GM19328 (cell line): ENCODE data around the gene AKR1C2.
"Not testable (repeated sequence)": the region's sequence is repeated elsewhere in the genome, so short reads cannot be mapped to it uniquely, and the experiment has no call there.

Experiments
- ATAC-seq: cut with Tn5 transposase; IDR thresholded peaks from one replicate; pipeline ENCODE4 v1.9.1; 2021; ENCODE audit warnings: mild to moderate bottlenecking, moderate library complexity; ENCODE audit not compliant: unreplicated experiment

Gene AKR1C2

DNA sequence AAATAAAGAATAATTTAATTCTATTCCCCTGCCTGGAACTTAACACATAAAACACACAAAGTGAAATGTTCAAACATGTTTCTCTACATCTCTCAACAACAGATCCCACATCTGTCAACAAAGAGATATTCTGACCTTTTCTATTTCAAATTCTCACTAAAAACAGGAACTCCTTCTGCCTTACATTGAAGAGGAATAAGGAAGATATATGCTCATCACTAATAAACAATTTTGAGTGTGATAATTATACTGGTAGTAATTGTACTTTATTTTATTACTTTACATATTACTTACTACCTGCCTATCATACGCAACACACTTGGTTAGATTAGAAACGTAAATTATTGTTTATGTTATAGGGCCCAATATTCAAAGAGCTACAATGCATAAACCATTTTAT, 13.4 kb downstream of the AKR1C2 start:
- no peak for ATAC-seq

DNA sequence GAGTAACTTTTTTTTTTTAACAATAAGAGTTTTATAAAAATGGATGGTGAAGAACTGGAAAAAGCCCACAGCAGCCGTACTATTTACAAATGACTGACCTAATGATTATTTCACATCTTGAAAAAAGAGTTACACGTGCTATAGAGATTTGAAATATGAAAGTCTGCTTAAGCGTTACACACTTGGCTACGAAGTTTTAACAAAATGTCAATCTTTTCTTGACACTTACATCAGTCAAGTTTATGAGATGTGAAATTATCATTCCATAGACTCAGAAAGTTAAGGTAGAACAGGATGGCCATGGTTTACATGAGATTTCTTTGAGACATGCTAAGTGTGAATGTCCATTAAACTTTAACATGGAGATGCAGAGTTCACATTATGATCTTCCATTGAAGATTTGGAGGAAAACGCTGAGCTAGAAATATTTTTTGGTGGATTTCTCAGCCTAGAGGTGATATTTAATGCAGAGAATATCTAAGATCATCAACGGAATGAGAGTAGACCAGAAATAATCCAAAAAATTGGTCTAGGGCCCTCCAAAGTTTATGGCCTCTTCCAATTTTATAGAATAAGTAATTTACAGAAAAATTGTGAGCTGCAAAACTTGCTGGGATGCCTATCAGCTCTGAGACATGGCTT, 15.5 kb downstream of the AKR1C2 start:
- not testable (repeated sequence) for ATAC-seq

GRCh38 chr10:4984971-4985594, 18.6 kb downstream of the AKR1C2 start:
- ATAC-seq: no peak

DNA sequence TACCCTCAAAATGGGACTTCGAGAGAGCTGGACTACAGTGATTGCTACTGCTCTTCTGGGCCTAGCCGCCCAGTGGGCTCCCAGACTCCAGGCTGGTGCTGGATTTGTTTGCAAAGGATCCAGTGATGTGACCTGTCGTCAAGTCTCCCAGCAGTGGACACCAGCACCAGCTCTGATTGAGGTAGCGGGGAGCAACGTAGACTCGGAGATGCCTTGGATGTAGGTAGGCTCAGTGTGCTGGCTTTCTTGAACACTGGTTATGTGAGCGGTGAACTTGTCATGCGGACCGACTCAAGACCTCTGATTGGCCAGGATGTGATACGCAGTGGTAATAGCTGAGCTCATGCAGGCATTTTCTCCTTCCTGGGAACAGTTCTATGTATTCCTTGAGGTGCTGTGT, 19.4 kb downstream of the AKR1C2 start:
- ATAC-seq: no peak

- ATAC-seq: no peak
These were observed 19.9 kb downstream of the AKR1C2 start for GRCh38 chr10:4983615-4984216.

DNA sequence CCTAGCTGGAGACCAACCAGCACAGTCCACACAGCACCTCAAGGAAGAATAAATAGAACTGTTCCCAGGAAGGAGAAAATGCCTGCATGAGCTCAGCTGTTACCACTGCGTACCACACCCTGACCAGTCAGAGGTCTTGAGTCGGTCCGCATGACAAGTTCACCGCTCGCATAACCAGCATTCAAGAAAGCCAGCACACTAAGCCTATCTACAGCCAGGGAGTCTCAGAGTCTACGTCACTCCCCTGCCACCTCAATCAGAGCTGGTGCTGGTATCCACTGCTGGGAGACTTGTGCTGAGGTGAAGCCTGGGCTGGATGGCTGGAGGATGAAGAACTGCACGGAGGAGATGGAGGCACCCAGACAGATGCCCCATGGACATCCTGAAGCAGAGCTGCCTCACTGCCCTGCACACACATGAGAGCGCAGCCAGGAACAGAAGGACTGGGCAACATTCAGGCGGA, 20.9 kb downstream of the AKR1C2 start:
- no peak for ATAC-seq

GRCh38 chr10:4981722-4982471, 21.8 kb downstream of the AKR1C2 start:
- ATAC-seq: no peak

DNA sequence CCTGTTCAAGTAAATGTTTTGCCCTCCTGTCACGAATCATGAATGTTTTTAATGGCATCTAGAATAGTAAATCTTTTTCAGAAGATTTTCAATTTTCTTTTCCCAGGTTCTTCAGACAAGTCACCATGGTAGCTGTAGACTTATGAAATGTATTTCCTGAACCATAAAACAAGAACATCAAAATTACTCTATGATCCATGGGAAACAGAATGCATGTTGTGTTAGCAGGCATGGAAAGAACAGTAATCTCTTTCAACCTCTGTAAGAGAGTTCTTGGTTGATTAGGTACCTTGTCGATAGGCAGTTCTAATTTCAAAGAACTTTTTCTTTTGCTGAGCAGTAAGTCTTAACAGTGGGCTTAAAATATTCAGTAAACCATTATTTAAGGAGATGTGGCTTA, 22.9 kb downstream of the AKR1C2 start:
- no peak for ATAC-seq

GRCh38 chr10:4978870-4979269, 24.8 kb downstream of the AKR1C2 start:
- no peak for ATAC-seq

GRCh38 chr10:4977025-4977424, 26.6 kb downstream of the AKR1C2 start:
- ATAC-seq: no peak

GRCh38 chr10:4974400-4974799, 29.3 kb downstream of the AKR1C2 start:
- not testable (repeated sequence) for ATAC-seq

- ATAC-seq: not testable (repeated sequence)
These were observed 30.4 kb downstream of the AKR1C2 start for GRCh38 chr10:4973294-4973693.

DNA sequence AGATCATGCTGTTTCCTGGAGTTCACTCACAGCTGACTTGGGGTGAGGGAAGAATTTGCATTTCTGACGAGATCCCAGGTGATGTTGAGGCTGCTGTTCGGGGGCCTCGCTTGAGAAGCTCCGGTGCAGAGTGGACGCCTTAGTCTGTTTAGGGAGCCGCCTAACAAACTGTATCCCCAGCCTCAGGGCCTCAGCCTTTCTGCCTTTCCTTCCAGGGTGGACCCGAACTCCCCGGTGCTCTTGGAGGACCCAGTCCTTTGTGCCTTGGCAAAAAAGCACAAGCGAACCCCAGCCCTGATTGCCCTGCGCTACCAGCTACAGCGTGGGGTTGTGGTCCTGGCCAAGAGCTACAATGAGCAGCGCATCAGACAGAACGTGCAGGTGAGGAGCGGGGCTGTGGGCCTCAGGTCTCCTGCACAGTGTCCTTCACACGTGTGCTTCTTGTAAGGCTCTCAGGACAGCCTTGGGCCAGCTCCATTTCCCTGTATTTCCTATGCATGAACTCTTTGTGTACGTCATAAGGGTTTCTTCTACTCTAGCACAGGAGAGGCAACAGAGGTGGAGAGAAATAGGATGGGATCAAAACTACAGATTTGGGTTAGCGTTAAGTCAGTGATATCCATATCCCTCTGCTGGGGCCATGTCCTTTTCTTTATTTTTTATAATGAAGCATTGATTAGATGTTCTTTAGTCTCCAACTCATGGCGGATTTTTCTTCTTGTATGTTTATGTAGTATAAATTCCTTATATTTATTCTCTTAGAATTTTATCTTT, 31.1 kb downstream of the AKR1C2 start:
- ATAC-seq: not testable (repeated sequence)

GRCh38 chr10:4970362-4970761, 33.3 kb downstream of the AKR1C2 start:
- ATAC-seq: not testable (repeated sequence)

DNA sequence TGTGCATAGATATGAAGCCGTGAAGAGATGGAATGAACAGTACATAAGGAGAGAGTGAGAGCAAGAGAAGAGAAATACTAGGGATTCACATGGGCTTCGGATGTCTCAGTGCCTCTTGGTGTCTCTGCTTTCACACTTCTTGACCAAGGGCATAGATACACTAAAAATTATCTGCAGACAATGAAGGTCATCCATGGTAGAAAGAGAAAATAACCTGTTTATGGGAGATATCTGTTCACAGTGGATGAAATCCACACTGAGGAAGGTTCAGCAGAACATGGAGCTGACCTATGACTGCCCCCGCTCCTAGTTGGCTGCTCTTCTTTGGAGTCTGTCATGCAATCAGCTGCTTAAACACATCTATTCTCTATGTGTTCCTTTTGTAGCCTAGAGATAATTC, 34.4 kb downstream of the AKR1C2 start:
- not testable (repeated sequence) for ATAC-seq

GRCh38 chr10:4967189-4967588, 36.5 kb downstream of the AKR1C2 start:
- not testable (repeated sequence) for ATAC-seq

DNA sequence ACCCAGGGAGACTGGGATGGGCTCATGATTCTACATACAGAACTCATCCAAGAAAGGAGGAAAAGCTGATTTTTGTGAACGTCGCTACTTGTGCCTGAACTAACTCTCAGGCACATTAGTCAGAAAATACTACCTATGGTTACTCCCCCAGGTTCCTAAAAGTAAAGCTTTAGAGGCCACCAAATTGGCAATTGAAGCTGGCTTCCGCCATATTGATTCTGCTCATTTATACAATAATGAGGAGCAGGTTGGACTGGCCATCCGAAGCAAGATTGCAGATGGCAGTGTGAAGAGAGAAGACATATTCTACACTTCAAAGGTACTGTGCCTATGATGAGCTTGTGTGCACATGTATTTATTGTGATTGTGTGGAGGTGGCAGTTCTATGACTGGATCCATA, 37.9 kb downstream of the AKR1C2 start:
- ATAC-seq: not testable (repeated sequence)

GRCh38 chr10:4963815-4964154, 39.9 kb downstream of the AKR1C2 start:
- not testable (repeated sequence) for ATAC-seq

- ATAC-seq: not testable (repeated sequence)
These were observed 40.5 kb downstream of the AKR1C2 start, which contains the start of gene AKR1C1 for GRCh38 chr10:4962876-4963814. Gene AKR1C1 (plus strand): TSS chr10:4963415. CDS start chr10:4963445, 30 bp downstream.

DNA sequence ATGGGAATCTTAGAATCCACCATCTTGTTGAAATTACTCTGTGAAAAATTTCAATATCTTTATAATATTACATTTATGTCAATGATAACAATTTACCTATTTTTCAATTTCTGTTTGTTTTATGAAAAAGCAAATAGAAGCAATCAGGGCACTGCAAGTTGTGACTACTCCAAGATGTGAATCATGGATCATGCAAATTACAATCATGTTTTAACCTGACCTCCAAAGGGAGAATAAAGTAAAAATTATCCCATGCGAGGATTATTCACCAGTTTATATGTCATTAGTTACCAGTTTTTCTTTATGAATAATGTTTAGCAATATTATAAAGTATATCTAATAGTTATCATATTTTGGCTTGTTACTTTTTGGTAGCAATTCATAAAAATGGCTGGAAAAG, 41.3 kb downstream of the AKR1C2 start:
- not testable (repeated sequence) for ATAC-seq
